Endodermal cell (in vitro differentiated cells): ENCODE measurements around the gene CHTF18. TPM values are rescaled to one million over a fixed set of nuclear protein-coding genes. Genes with fewer than 3 reads are reported as not detected.

Source experiments
- DNase-seq: peaks from one replicate; pipeline ENCODE4 v3.0.0-alpha.2; 2017
- H3K27ac ChIP-seq: 2 replicates; pipeline ENCODE4 v1.5.1; 2013; ENCODE audit warnings: mild to moderate bottlenecking, low read depth, low read length, moderate library complexity
- H3K27me3 ChIP-seq: 2 replicates; pipeline ENCODE4 v1.6.1; 2013; ENCODE audit warnings: mild to moderate bottlenecking, low read length, moderate library complexity; ENCODE audit not compliant: insufficient read depth, control insufficient read depth, poor library complexity, severe bottlenecking
- H3K36me3 ChIP-seq: 2 replicates; pipeline ENCODE4 v1.7.0; 2013; ENCODE audit warnings: mild to moderate bottlenecking, low read length, moderate library complexity; ENCODE audit not compliant: control insufficient read depth, insufficient read depth
- H3K4me1 ChIP-seq: one replicate; pipeline ENCODE4 v1.7.0; 2013; ENCODE audit warnings: low read length; ENCODE audit not compliant: control insufficient read depth, insufficient read depth
- H3K4me3 ChIP-seq: 2 replicates; pipeline ENCODE4 v1.5.1; 2013; ENCODE audit warnings: mild to moderate bottlenecking, low read length, moderate library complexity
- H3K9ac ChIP-seq: 2 replicates; pipeline ENCODE4 v1.6.1; 2013; ENCODE audit warnings: mild to moderate bottlenecking, low read length, moderate library complexity; ENCODE audit not compliant: poor library complexity, severe bottlenecking; ENCODE audit errors: extremely low read depth
- H3K9me3 ChIP-seq: 2 replicates; pipeline ENCODE4 v1.6.1; 2013; ENCODE audit warnings: mild to moderate bottlenecking, low read length, moderate library complexity; ENCODE audit not compliant: control insufficient read depth
- H3K27ac Mint-ChIP-seq: 2 replicates; pipeline ENCODE4 v1.8.0; 2020; ENCODE audit warnings: mixed read lengths
- H3K27me3 Mint-ChIP-seq: 2 replicates; pipeline ENCODE4 v1.8.0; 2021; ENCODE audit warnings: mild to moderate bottlenecking, mixed read lengths; ENCODE audit not compliant: insufficient read depth
- H3K36me3 Mint-ChIP-seq: 2 replicates; pipeline ENCODE4 v1.8.0; 2020; ENCODE audit warnings: low read depth, mixed read lengths
- H3K4me1 Mint-ChIP-seq: 2 replicates; pipeline ENCODE4 v1.8.0; 2020; ENCODE audit warnings: mixed read lengths
- H3K4me3 Mint-ChIP-seq: 2 replicates; pipeline ENCODE4 v1.8.0; 2020; ENCODE audit warnings: mild to moderate bottlenecking, moderate library complexity, mixed read lengths
- H3K9me3 Mint-ChIP-seq: 2 replicates; pipeline ENCODE4 v1.8.0; 2020; ENCODE audit warnings: mild to moderate bottlenecking, mixed read lengths
- CTCF ChIP-seq: fragments of 200-600 bp; sonication (generic); conservative IDR thresholded peaks from 2 replicates; pipeline ENCODE4 v1.5.0; 2021; ENCODE audit warnings: antibody characterized with exemption, mild to moderate bottlenecking
- WGBS, 2 experiments: methylation state at CpG; one replicate each; pipeline versions ENCODE4 v1.1.5 to v1.1.7; 2013; ENCODE audit warnings: missing lambda C conversion rate in 2 of 2, mixed read lengths in 1 of 2; ENCODE audit not compliant: insufficient coverage in 1 of 2, insufficient read length in 1 of 2; 5-methylcytosine and 5-hydroxymethylcytosine counted together
- total RNA-seq, 2 donors: library from RNA; stranded (reverse); fragmentation: NEBNext Ultra II Directional in 1 of 2; extraction: Animal tissue kit (Norgen Biotek cat#: 25700) in 1 of 2; gene quantifications; 2 replicates in 1 of 2; 3 replicates in 1 of 2; pipeline ENCODE4 v1.2.1, GENCODE V29; 2021

Gene CHTF18
- total RNA-seq, 2 donors from 2014 or later, result 158 to 169 TPM

GRCh38 chr16:813916-814412 lies 25.5 kb downstream of the CHTF18 start:
- DNase-seq, result no peak
- H3K36me3 Mint-ChIP-seq, result no peaks in the 10 kb centered on the region
- peaks cover 32% of the 10 kb centered on the region for H3K27me3 Mint-ChIP-seq
- Histone ChIP-seq H3K9me3 (no peaks in the 10 kb centered on the region), H3K9ac (no peak overlapping the region), H3K27ac (no peak overlapping the region), H3K36me3 (no peaks in the 10 kb centered on the region), H3K4me1 (no peaks in the 10 kb centered on the region), H3K4me3 (peak overlapping the region; percentile 23), H3K27me3 (peaks cover 9% of the 10 kb centered on the region)
- no peak overlapping the region for H3K4me3 Mint-ChIP-seq
- peaks cover 5% of the 10 kb centered on the region for H3K9me3 Mint-ChIP-seq
- 71 to 74% methylated on average over 22 of the region's 22 CpGs for WGBS, 2 experiments
- no peak for TF ChIP-seq CTCF
- H3K4me1 Mint-ChIP-seq, result no peaks in the 10 kb centered on the region
- H3K27ac Mint-ChIP-seq, result no peak overlapping the region

- no peak overlapping the region for H3K4me3 ChIP-seq
- no peaks in the 10 kb centered on the region for H3K36me3 Mint-ChIP-seq
- no peak for TF ChIP-seq CTCF
- no peak overlapping the region for H3K27ac ChIP-seq
- no peaks in the 10 kb centered on the region for H3K9me3 ChIP-seq
- no peak overlapping the region for H3K4me3 Mint-ChIP-seq
- DNase-seq, result no peak
- H3K36me3 ChIP-seq, result no peaks in the 10 kb centered on the region
- 76 to 90% methylated on average over 3 to 9 of the region's 9 CpGs for WGBS, 2 experiments
- H3K9ac ChIP-seq, result no peak overlapping the region
- peaks cover 23% of the 10 kb centered on the region for H3K27me3 Mint-ChIP-seq
- peaks cover 5% of the 10 kb centered on the region for H3K9me3 Mint-ChIP-seq
- no peaks in the 10 kb centered on the region for H3K4me1 Mint-ChIP-seq
- H3K4me1 ChIP-seq, result no peaks in the 10 kb centered on the region
- peaks cover 9% of the 10 kb centered on the region for H3K27me3 ChIP-seq
- no peak overlapping the region for H3K27ac Mint-ChIP-seq
Measured at GRCh38 chr16:814974-815373, 26.6 kb downstream of the CHTF18 start.

GRCh38 chr16:815861-816260 lies 27.4 kb downstream of the CHTF18 start:
- Mint-ChIP-seq H3K36me3 (no peaks in the 10 kb centered on the region), H3K4me1 (no peaks in the 10 kb centered on the region), H3K4me3 (no peak overlapping the region), H3K27me3 (peaks cover 16% of the 10 kb centered on the region), H3K27ac (no peak overlapping the region), H3K9me3 (peaks cover 5% of the 10 kb centered on the region)
- H3K27ac ChIP-seq, result no peak overlapping the region
- H3K4me3 ChIP-seq, result no peak overlapping the region
- peaks cover 9% of the 10 kb centered on the region for H3K27me3 ChIP-seq
- H3K36me3 ChIP-seq, result no peaks in the 10 kb centered on the region
- no peaks in the 10 kb centered on the region for H3K9me3 ChIP-seq
- TF ChIP-seq CTCF, result no peak
- 95 to 99% methylated on average over 13 to 15 of the region's 15 CpGs for WGBS, 2 experiments
- no peak overlapping the region for H3K9ac ChIP-seq
- DNase-seq, result no peak
- no peaks in the 10 kb centered on the region for H3K4me1 ChIP-seq
